GM12878 (cell line): ENCODE results near the gene COPG2. TPM values are rescaled to one million over a fixed set of nuclear protein-coding genes. Genes with fewer than 3 reads are reported as not detected.

Experiments
- ATAC-seq: fragments of 200-7000 bp; cut with Tn5 transposase; 3 replicates; pipeline ENCODE4 v1.9.1; 2020; ENCODE audit warnings: mild to moderate bottlenecking, moderate library complexity
- BruUV-seq: library from RNA; stranded (reverse); fragments of 400-500 nt; replicated peaks from 2 replicates; lab custom pipeline; 2021; lab: Mats Ljungman, UMichigan
- CTCF ChIA-PET: fragments of 300-600 bp; sonication (Branson Sonifier 250); formaldehyde crosslinking; extraction: SDS; loops from one replicate; lab custom pipeline; 2021; ENCODE audit warnings: inconsistent platforms; lab: Yijun Ruan, JAX
- POLR2A ChIA-PET: fragments of 350-600 bp; formaldehyde crosslinking; extraction: SDS; loops from one replicate; lab custom pipeline; 2021; ENCODE audit warnings: inconsistent platforms; lab: Charles Lee
- RAD21 ChIA-PET: fragments of 300-600 bp; sonication (Branson Sonifier 250); formaldehyde crosslinking; loops from one replicate; lab custom pipeline; 2023; ENCODE audit warnings: antibody characterized with exemption; ENCODE audit not compliant: unreplicated experiment; lab: Charles Lee
- SMC1A ChIA-PET: fragments of 300-600 bp; sonication (Branson Sonifier 250); formaldehyde crosslinking; loops from one replicate; lab custom pipeline; 2023; ENCODE audit not compliant: unreplicated experiment, uncharacterized antibody; lab: Charles Lee
- DNase-seq: peaks from one replicate; pipeline ENCODE4 v3.0.0-alpha.2; 2011; ENCODE audit warnings: low read depth, low spot score
- FAIRE-seq: peaks from 3 replicates; lab custom pipeline; 2011; peaks lifted over from hg19 to GRCh38; lab: Jason Lieb, UNC
- H2AFZ ChIP-seq: 2 replicates; pipeline ENCODE4 v1.6.0; 2011; ENCODE audit warnings: low read depth, low read length, control low read depth; ENCODE audit not compliant: control insufficient read depth
- H3K27ac ChIP-seq: 2 replicates; pipeline ENCODE4 v1.5.1; 2011; ENCODE audit warnings: control low read depth; ENCODE audit not compliant: control insufficient read depth, insufficient read depth
- H3K27me3 ChIP-seq, 2 experiments: replicated peaks in 1 of 2; 2 replicates each; pipeline versions ENCODE4 v1.6.0 to v1.6.1; 2011; ENCODE audit warnings: low read length in 1 of 2; ENCODE audit not compliant: control insufficient read depth in 2 of 2, insufficient read depth in 2 of 2
- H3K36me3 ChIP-seq, 2 experiments: 2 replicates each; pipeline ENCODE4 v1.5.1; 2011; ENCODE audit warnings: low read length in 1 of 2; ENCODE audit not compliant: control insufficient read depth in 2 of 2, insufficient read depth in 2 of 2
- H3K4me1 ChIP-seq: 2 replicates; pipeline ENCODE4 v1.6.1; 2011; ENCODE audit warnings: mild to moderate bottlenecking, low read length, moderate library complexity, mixed read lengths; ENCODE audit not compliant: control insufficient read depth, insufficient read depth
- H3K4me2 ChIP-seq: 2 replicates; pipeline ENCODE4 v1.6.0; 2011; ENCODE audit warnings: control low read depth; ENCODE audit not compliant: control insufficient read depth, insufficient read depth
- H3K4me3 ChIP-seq: fragments of 200-600 bp; sonication (generic); 2 replicates; pipeline ENCODE4 v1.5.1; 2016
- H3K79me2 ChIP-seq: 2 replicates; pipeline ENCODE4 v1.6.0; 2011; ENCODE audit warnings: low read length; ENCODE audit not compliant: control insufficient read depth, insufficient read depth
- H3K9ac ChIP-seq: 2 replicates; pipeline ENCODE4 v1.8.0; 2011; ENCODE audit warnings: low read length, control low read depth, mixed read lengths; ENCODE audit not compliant: control insufficient read depth, insufficient read depth
- H3K9me3 ChIP-seq: replicated peaks from 3 replicates; pipeline ENCODE4 v1.5.1; 2011; ENCODE audit warnings: mild to moderate bottlenecking, low read length; ENCODE audit not compliant: control insufficient read depth, insufficient read depth
- H4K20me1 ChIP-seq: 2 replicates; pipeline ENCODE4 v1.6.0; 2011; ENCODE audit not compliant: control insufficient read depth, insufficient read depth
- HCFC1 ChIP-seq: fragments of 150-350 bp; IDR thresholded peaks from 2 replicates; pipeline ENCODE4 v1.6.1; 2014; ENCODE audit warnings: low read length
- HDAC2 ChIP-seq: fragments of 200-600 bp; sonication (generic); IDR thresholded peaks from 2 replicates; pipeline ENCODE4 v1.6.1; 2017
- POLR2AphosphoS5 ChIP-seq: IDR thresholded peaks from 2 replicates; pipeline ENCODE4 v1.6.1; 2011; ENCODE audit warnings: mild to moderate bottlenecking, low read length, inconsistent platforms
- RFX5 ChIP-seq: IDR thresholded peaks from 2 replicates; pipeline ENCODE4 v1.6.1; 2011; ENCODE audit warnings: low read depth, low read length, improper control_type of control experiment
- STAT1 ChIP-seq: fragments of 450-650 bp; conservative IDR thresholded peaks from 2 replicates; pipeline ENCODE4 v1.6.1; 2014; ENCODE audit warnings: antibody characterized with exemption, mild to moderate bottlenecking
- TBL1XR1 ChIP-seq: IDR thresholded peaks from 2 replicates; pipeline ENCODE4 v1.6.1; 2012; ENCODE audit warnings: low read depth, low read length, improper control_type of control experiment
- TCF3 ChIP-seq: IDR thresholded peaks from 2 replicates; pipeline ENCODE4 v1.6.1; 2012; ENCODE audit warnings: low read depth, mild to moderate bottlenecking, low read length, borderline replicate concordance; ENCODE audit not compliant: insufficient read depth
- WGBS: methylation state at CpG from one replicate; pipeline ENCODE4 v1.1.6; 2016; ENCODE audit warnings: low lambda C conversion rate; ENCODE audit not compliant: insufficient replicate concordance, insufficient coverage; ENCODE audit errors: missing lambda C conversion rate; 5-methylcytosine and 5-hydroxymethylcytosine counted together
- in situ Hi-C: fragments of 300-500 bp; cut with MboI; formaldehyde crosslinking; loops from 9 replicates; pipeline ENCODE4 v1.14.3; 2018; ENCODE audit warnings: mixed read lengths
- intact Hi-C: fragments of 100-400 bp; cut with micrococcal nuclease; formaldehyde crosslinking; loops from one replicate; pipeline ENCODE4 v1.14.2; 2022; ENCODE audit not compliant: unreplicated experiment
- polyA plus RNA-seq, 11 experiments: library from polyadenylated mRNA; depleted of rRNA in 4 of 11; unstranded in 6 of 11; stranded (reverse) in 5 of 11; fragments of >200 nt; fragmentation: Nextera tagmentation in 4 of 11; fragmentation: Illumina TruSeq in 1 of 11; extraction: Ambion mirVana in 4 of 11; extraction: Trizol in 1 of 11; gene quantifications; 1 replicate in 1 of 11; 2 replicates in 10 of 11; pipeline versions ENCODE4 v1.2.1 to v1.2.3, GENCODE V29; 2011 to 2016; ENCODE audit warnings: inconsistent platforms in 2 of 11, missing spikeins in 2 of 11, low read depth in 1 of 11
- total RNA-seq, 4 experiments: library from RNA; depleted of rRNA in 3 of 4; stranded (reverse); fragments of >200 nt in 3 of 4; fragmentation: Illumina TruSeq in 1 of 4; extraction: Trizol in 1 of 4; gene quantifications; 2 replicates each; pipeline versions ENCODE4 v1.2.1 to v1.2.3, GENCODE V29; 2013 to 2021
- TF ChIP-seq, protein P1 (sequence below): IDR thresholded peaks from 2 replicates; pipeline ENCODE4 v1.6.1; 2012; ENCODE audit warnings: improper control_type of control experiment, low read depth, low read length; ENCODE audit not compliant: insufficient replicate concordance
- TF ChIP-seq, protein P2 (sequence below): fragments of 150-350 bp; IDR thresholded peaks from 2 replicates; pipeline ENCODE4 v1.6.1; 2016; ENCODE audit warnings: low read depth, low read length

Gene COPG2
- total and polyA plus RNA-seq, 10 of the 15 experiments (the other 5 are each of a cell fraction or from before 2014, with no cell fraction given), result 3.4 to 37.8 (median 16.7) TPM

DNA sequence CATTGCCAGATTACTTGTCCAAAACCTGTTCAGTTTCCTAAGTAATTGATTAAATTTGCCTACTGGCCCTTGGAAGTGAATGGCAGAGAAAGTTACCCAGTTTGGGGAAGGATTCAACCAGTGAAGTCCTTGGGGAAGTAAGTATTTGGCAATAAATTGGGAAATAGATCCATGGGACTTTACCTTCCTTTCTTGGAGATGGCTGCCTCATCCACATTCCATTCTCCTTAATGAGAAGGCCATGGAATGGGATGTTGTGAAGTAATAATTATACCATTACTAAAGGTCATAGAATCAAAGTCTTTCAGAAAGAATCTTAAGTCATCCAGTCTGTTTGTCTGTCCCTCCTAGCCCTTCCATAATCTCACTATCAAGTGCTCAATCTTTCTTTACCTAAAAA is 4.5 kb upstream of the COPG2 start (continued):
- TF ChIP-seq, protein P1, sequence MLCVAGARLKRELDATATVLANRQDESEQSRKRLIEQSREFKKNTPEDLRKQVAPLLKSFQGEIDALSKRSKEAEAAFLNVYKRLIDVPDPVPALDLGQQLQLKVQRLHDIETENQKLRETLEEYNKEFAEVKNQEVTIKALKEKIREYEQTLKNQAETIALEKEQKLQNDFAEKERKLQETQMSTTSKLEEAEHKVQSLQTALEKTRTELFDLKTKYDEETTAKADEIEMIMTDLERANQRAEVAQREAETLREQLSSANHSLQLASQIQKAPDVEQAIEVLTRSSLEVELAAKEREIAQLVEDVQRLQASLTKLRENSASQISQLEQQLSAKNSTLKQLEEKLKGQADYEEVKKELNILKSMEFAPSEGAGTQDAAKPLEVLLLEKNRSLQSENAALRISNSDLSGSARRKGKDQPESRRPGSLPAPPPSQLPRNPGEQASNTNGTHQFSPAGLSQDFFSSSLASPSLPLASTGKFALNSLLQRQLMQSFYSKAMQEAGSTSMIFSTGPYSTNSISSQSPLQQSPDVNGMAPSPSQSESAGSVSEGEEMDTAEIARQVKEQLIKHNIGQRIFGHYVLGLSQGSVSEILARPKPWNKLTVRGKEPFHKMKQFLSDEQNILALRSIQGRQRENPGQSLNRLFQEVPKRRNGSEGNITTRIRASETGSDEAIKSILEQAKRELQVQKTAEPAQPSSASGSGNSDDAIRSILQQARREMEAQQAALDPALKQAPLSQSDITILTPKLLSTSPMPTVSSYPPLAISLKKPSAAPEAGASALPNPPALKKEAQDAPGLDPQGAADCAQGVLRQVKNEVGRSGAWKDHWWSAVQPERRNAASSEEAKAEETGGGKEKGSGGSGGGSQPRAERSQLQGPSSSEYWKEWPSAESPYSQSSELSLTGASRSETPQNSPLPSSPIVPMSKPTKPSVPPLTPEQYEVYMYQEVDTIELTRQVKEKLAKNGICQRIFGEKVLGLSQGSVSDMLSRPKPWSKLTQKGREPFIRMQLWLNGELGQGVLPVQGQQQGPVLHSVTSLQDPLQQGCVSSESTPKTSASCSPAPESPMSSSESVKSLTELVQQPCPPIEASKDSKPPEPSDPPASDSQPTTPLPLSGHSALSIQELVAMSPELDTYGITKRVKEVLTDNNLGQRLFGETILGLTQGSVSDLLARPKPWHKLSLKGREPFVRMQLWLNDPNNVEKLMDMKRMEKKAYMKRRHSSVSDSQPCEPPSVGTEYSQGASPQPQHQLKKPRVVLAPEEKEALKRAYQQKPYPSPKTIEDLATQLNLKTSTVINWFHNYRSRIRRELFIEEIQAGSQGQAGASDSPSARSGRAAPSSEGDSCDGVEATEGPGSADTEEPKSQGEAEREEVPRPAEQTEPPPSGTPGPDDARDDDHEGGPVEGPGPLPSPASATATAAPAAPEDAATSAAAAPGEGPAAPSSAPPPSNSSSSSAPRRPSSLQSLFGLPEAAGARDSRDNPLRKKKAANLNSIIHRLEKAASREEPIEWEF, result no peak
- TF ChIP-seq RFX5, result no peak
- TF ChIP-seq, protein P2, sequence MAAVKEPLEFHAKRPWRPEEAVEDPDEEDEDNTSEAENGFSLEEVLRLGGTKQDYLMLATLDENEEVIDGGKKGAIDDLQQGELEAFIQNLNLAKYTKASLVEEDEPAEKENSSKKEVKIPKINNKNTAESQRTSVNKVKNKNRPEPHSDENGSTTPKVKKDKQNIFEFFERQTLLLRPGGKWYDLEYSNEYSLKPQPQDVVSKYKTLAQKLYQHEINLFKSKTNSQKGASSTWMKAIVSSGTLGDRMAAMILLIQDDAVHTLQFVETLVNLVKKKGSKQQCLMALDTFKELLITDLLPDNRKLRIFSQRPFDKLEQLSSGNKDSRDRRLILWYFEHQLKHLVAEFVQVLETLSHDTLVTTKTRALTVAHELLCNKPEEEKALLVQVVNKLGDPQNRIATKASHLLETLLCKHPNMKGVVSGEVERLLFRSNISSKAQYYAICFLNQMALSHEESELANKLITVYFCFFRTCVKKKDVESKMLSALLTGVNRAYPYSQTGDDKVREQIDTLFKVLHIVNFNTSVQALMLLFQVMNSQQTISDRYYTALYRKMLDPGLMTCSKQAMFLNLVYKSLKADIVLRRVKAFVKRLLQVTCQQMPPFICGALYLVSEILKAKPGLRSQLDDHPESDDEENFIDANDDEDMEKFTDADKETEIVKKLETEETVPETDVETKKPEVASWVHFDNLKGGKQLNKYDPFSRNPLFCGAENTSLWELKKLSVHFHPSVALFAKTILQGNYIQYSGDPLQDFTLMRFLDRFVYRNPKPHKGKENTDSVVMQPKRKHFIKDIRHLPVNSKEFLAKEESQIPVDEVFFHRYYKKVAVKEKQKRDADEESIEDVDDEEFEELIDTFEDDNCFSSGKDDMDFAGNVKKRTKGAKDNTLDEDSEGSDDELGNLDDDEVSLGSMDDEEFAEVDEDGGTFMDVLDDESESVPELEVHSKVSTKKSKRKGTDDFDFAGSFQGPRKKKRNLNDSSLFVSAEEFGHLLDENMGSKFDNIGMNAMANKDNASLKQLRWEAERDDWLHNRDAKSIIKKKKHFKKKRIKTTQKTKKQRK, result no peak
- TF ChIP-seq, all 136 proteins: peak for 0

DNA sequence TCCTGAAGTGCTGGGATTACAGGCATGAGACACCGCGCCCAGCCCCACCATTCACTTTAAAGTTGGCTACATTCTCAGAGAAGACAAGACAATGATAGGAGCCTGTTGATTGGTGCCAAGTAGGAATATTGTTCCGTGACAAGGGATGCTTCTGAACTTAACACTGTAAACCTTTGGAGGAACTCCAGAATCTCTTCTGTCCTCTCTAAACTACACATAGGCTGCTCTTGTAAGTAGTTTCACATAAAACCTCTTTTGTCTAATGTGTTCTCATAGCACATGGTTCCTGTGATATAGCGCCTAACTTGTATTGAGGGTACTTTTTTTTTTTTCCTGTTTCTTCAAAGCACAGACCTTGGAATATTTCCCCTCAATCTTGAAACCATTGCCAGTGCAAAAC is 3.6 kb upstream of the COPG2 start:
- H3K9me3 ChIP-seq, result no peaks in the 10 kb centered on the region
- SMC1A ChIA-PET, result no interaction called here
- WGBS, result 98% methylated on average over 4 of the region's 4 CpGs
- DNase-seq (no peak), FAIRE-seq (no peak), ATAC-seq (no peak)
- in situ Hi-C loops, result no loop called here
- no peaks in the 10 kb centered on the region for H3K27me3 ChIP-seq
- H2AFZ ChIP-seq, result no peak overlapping the region
- POLR2A ChIA-PET, result no interaction called here
- no peaks in the 10 kb centered on the region for H3K36me3 ChIP-seq
- H3K27ac ChIP-seq, result no peak overlapping the region
- no peaks in the 10 kb centered on the region for H4K20me1 ChIP-seq
- no TSS peak for BruUV-seq
- CTCF ChIA-PET, result no interaction called here
- H3K79me2 ChIP-seq, result no peaks in the 10 kb centered on the region; the same call in 1 of the 2 replicates
- H3K4me2 ChIP-seq, result no peak overlapping the region
- no peaks in the 10 kb centered on the region for H3K4me1 ChIP-seq
- intact Hi-C loops, result no loop called here
- RAD21 ChIA-PET, result no interaction called here
- H3K9ac ChIP-seq, result no peak overlapping the region
- H3K4me3 ChIP-seq, result no peak overlapping the region
- TF ChIP-seq POLR2AphosphoS5, result no peak
- no peak for TF ChIP-seq STAT1
- no peak for TF ChIP-seq TCF3
- TF ChIP-seq TBL1XR1, result no peak
- TF ChIP-seq HCFC1, result no peak
- TF ChIP-seq HDAC2, result no peak
